ENCODE measurements around the gene TP53BP1. TPM values are rescaled to one million over a fixed set of nuclear protein-coding genes. Genes with fewer than 3 reads are reported as not detected.

The TP53BP1 gene
- total and polyA plus RNA-seq, 2 of the 13 experiments (the other 11 are each of a cell fraction or from before 2014, with no cell fraction given): 17.1 to 17.4 TPM

DNA sequence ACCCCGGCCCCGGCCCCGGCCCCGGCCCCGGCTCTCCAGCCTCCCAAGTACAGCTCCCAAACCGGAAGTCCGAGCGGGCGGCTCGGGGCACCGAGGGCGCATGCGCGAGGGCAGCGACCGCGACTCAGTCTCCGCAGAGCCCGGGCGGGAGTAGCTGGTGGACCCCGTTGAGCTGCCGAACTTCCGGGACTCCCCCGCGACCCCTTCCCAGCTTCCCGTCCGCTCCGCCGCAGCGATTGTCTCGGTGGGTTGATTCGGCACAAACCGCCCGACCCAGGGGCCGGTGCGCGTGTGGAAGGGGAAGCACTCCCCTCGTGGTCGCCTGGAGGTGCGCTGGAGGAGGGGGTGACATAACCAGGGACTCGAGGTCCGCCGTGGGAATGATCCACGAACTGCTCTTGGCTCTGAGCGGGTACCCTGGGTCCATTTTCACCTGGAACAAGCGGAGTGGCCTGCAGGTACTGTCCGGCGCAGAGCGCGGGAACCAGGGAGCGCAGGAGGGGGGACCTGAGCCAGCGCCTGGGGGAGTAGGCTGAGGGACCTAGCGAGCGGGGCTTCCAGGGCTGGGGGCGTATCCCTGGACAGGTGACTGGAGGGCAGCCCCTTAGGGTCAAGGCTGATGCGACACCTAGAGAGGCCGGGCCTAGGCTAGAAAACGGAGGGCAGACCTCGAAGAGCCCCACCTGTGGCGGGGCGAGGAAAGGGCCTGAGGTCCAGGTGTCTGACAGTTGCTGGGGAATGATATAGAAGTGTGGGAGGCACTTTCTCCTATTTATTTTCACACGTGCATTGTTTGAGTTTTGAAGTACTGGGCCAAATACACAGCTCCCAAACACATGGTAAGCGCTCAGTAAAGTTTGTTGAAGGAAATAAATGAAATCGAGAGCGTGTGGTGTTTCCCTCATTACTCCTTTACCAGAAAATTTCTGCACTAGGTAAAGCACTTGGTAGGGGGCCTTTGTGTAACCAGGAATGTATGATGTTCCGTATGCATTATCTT lies 121.7 kb downstream of the TP53BP1 start, which contains the start of the genes TUBGCP4 and ZSCAN29 (continued):
- TF ChIP-seq FIP1L1 (IDR thresholded peaks at IDR 0.05; ENCODE audit: borderline replicate concordance, insufficient read depth, low read depth, low read length): no peak
- peak; percentile 81 for TF ChIP-seq ZNF782 (CRISPR knock-in tag; IDR thresholded peaks at IDR 0.05; ENCODE audit: borderline replicate concordance)
- TF ChIP-seq ZNF205 (CRISPR knock-in tag; IDR thresholded peaks at IDR 0.05): no peak
- TF ChIP-seq ZNF761 (CRISPR knock-in tag; conservative IDR thresholded peaks at IDR 0.05): no peak
- no peak for TF ChIP-seq ATF1 (CRISPR knock-in tag; IDR thresholded peaks at IDR 0.05)
- TF ChIP-seq, protein P1, sequence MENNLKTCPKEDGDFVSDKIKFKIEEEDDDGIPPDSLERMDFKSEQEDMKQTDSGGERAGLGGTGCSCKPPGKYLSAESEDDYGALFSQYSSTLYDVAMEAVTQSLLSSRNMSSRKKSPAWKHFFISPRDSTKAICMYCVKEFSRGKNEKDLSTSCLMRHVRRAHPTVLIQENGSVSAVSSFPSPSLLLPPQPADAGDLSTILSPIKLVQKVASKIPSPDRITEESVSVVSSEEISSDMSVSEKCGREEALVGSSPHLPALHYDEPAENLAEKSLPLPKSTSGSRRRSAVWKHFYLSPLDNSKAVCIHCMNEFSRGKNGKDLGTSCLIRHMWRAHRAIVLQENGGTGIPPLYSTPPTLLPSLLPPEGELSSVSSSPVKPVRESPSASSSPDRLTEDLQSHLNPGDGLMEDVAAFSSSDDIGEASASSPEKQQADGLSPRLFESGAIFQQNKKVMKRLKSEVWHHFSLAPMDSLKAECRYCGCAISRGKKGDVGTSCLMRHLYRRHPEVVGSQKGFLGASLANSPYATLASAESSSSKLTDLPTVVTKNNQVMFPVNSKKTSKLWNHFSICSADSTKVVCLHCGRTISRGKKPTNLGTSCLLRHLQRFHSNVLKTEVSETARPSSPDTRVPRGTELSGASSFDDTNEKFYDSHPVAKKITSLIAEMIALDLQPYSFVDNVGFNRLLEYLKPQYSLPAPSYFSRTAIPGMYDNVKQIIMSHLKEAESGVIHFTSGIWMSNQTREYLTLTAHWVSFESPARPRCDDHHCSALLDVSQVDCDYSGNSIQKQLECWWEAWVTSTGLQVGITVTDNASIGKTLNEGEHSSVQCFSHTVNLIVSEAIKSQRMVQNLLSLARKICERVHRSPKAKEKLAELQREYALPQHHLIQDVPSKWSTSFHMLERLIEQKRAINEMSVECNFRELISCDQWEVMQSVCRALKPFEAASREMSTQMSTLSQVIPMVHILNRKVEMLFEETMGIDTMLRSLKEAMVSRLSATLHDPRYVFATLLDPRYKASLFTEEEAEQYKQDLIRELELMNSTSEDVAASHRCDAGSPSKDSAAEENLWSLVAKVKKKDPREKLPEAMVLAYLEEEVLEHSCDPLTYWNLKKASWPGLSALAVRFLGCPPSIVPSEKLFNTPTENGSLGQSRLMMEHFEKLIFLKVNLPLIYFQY (CRISPR knock-in tag; IDR thresholded peaks at IDR 0.05; ENCODE audit: borderline replicate concordance): peak; percentile 35; the same call in 1 of the 2 replicates
- TF ChIP-seq HMG20A (CRISPR knock-in tag; IDR thresholded peaks at IDR 0.05; ENCODE audit: borderline replicate concordance): no peak
- TF ChIP-seq, protein P2, sequence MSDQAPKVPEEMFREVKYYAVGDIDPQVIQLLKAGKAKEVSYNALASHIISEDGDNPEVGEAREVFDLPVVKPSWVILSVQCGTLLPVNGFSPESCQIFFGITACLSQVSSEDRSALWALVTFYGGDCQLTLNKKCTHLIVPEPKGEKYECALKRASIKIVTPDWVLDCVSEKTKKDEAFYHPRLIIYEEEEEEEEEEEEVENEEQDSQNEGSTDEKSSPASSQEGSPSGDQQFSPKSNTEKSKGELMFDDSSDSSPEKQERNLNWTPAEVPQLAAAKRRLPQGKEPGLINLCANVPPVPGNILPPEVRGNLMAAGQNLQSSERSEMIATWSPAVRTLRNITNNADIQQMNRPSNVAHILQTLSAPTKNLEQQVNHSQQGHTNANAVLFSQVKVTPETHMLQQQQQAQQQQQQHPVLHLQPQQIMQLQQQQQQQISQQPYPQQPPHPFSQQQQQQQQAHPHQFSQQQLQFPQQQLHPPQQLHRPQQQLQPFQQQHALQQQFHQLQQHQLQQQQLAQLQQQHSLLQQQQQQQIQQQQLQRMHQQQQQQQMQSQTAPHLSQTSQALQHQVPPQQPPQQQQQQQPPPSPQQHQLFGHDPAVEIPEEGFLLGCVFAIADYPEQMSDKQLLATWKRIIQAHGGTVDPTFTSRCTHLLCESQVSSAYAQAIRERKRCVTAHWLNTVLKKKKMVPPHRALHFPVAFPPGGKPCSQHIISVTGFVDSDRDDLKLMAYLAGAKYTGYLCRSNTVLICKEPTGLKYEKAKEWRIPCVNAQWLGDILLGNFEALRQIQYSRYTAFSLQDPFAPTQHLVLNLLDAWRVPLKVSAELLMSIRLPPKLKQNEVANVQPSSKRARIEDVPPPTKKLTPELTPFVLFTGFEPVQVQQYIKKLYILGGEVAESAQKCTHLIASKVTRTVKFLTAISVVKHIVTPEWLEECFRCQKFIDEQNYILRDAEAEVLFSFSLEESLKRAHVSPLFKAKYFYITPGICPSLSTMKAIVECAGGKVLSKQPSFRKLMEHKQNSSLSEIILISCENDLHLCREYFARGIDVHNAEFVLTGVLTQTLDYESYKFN (CRISPR knock-in tag; conservative IDR thresholded peaks at IDR 0.05): peak; percentile 53
- no peak for TF ChIP-seq ZNF549 (CRISPR knock-in tag; IDR thresholded peaks at IDR 0.05)
- no peak for TF ChIP-seq KLF12 (CRISPR knock-in tag; IDR thresholded peaks at IDR 0.05; ENCODE audit: borderline replicate concordance)
- no peak for TF ChIP-seq REXO4 (CRISPR knock-in tag; IDR thresholded peaks at IDR 0.05; ENCODE audit: borderline replicate concordance)
- TF ChIP-seq ZMYM3 (CRISPR knock-in tag; IDR thresholded peaks at IDR 0.05): no peak; the same call in 1 of the 2 replicates
- 0 out of 2 replicates have a peak, but pooled peaks have one; percentile 16 for TF ChIP-seq BCL6 (CRISPR knock-in tag; IDR thresholded peaks at IDR 0.05)
- TF ChIP-seq, protein P3, sequence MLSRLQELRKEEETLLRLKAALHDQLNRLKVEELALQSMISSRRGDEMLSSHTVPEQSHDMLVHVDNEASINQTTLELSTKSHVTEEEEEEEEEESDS (CRISPR knock-in tag; IDR thresholded peaks at IDR 0.05; ENCODE audit: borderline replicate concordance): 0 out of 2 replicates have a peak, but pooled peaks have one; percentile 26
- no peak for TF ChIP-seq ATAD3A (CRISPR knock-in tag; IDR thresholded peaks at IDR 0.05)
- no peak for TF ChIP-seq ZNF235 (CRISPR knock-in tag; IDR thresholded peaks at IDR 0.05; ENCODE audit: borderline replicate concordance)
- TF ChIP-seq NR2F1 (CRISPR knock-in tag; IDR thresholded peaks at IDR 0.05): peak in 1 of 2 experiments; percentile 67; a peak in 2 of 4 replicates
- TF ChIP-seq, protein P4, sequence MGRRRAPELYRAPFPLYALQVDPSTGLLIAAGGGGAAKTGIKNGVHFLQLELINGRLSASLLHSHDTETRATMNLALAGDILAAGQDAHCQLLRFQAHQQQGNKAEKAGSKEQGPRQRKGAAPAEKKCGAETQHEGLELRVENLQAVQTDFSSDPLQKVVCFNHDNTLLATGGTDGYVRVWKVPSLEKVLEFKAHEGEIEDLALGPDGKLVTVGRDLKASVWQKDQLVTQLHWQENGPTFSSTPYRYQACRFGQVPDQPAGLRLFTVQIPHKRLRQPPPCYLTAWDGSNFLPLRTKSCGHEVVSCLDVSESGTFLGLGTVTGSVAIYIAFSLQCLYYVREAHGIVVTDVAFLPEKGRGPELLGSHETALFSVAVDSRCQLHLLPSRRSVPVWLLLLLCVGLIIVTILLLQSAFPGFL (CRISPR knock-in tag; IDR thresholded peaks at IDR 0.05): no peak

Data from HepG2 (cell line).